Stimulated activated CD8-positive, alpha-beta memory T cell treated with anti-CD3 and anti-CD28 coated beads, Interleukin-12 subunit alpha, Interleukin-12 subunit beta, amount 100 ng/mL, for 1 hour (primary cell): ENCODE data around the gene CT83.

ENCODE experiments used
- DNase-seq: peaks from one replicate; pipeline ENCODE4 v3.0.0-alpha.2; 2020; ENCODE audit warnings: low read depth

The CT83 gene

DNA sequence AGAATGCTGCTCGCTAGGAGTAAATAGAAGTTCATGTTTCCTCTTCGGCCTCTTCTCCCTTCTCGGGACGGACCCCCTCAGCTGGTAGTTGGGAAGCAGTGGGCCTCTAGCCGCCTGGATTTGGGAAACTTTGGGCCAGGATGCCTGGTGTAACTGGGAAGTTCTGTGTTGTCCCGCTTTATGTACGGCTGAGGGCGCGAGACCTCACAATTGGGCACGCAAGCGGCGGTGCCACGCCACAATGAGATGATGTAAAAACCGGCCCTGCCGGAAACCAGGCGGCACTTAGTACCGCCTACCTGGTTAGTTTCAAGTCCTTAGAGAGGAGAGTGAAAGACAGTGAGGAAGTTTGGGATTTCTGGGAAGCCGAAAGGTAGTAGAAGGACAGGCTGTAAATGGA lies at the start of gene CT83:
Gene CT83 (minus strand): TSS at position 155 of the 400 bp plus-strand sequence. CDS start 120 bp downstream, at position 35.
- no peak for DNase-seq

- no peak for DNase-seq
These were observed 37.0 kb upstream of the CT83 start for GRCh38 chrX:116499780-116500179.

- no peak for DNase-seq
These were observed 30.5 kb upstream of the CT83 start for GRCh38 chrX:116493271-116493670.

DNA sequence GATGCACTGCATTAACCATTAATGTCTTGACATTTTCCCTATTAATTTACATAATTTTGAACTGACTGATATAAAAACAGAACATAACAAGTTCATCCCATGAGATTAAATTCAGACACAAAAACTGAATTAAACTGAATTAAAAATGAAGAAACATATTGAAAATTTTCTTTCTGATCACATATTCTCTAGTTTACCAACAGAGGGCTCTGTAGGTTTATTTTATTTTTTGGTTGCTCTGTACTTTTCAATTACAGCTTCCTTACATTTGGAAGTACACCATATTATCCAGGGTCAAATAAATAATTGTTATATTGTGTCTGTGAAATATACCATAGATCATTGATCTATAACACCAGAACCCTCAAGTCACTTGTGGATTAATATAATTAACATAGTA lies 27.3 kb upstream of the CT83 start:
- no peak for DNase-seq

DNA sequence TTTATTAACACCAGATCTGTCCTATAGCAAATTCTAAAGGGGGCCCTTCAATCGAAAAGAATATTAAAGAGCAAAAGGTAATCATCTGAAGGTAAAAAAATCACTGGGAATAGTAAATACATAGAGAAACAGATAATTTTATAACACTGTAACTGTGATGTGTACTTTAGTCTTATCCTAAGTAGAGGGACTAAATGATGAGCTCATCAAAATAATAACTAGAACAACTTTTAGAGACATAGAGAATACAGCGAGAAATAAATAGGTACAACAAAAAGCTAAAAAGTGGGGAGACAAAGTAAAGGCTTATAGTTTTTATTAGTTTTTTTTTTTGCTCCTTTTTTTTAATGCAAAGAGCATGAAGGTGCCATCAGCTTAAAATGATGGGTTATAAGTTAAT lies 17.3 kb upstream of the CT83 start:
- no peak for DNase-seq

- no peak for DNase-seq
These were observed 13.6 kb downstream of the CT83 start for GRCh38 chrX:116449156-116449555.

DNA sequence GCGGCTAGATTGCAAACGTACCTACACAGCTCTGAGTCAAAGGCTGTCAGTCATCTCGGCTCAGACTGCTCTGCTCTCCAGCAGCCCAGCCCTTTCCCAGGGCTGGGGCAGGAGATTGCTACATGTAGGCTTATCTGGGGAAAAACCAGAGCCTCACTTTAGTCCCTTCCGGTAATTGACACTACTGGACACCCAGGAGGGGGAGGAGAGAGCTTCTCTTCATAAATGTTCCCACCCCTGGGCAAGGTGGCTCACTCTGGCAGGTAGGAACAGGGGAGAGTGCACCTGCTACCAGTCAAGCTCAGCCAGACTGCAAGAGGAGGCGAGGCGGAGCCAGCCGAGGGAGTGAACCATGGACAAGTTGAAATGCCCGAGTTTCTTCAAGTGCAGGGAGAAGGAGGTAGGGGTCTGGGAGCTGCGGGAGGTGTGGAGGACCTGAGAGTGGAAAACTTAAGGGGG lies 26.4 kb downstream of the CT83 start, which contains the start of gene SLC6A14:
Gene SLC6A14 (plus strand): TSS at position 249 of the 459 bp plus-strand sequence. CDS start 104 bp downstream, at position 353.
- DNase-seq, result no peak

DNA sequence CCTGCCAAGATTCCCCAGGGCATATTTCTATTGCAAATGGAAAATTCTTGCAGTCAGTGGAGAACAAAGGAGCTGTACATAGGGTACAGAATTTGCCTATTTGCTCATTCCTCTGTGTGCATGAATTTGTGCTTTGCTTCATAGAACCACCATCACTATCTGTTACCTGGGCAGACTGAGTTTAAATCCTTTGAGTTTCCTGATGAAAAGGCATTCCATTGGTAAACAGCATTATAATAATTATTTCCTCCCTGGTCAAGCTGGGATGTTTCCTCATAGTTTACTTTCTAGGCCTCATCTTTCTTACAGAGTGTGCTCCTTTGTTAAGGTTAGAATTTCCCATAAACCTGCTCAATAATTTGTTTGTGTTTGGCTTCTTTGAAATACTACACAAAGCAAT lies 27.2 kb downstream of the CT83 start:
- DNase-seq, result no peak

GRCh38 chrX:116427978-116428377 lies 34.8 kb downstream of the CT83 start:
- no peak for DNase-seq

DNA sequence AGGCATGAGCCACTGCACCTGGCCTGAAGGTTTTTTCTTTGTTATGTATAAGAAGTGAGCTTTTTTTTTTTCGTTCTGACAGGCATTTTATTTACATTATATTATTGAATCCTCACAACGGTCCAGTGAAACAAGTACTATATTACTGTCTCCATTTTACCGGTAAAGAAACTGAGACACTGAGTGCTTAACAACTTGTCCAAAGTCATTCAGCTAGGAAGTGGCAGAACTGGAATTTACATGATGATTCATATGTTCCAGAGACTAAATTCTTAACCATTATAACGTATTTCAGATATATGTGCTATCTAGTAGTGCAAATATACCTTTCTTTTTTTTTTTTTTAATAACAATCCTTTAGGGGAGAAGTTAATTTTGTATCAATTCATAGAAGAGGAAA lies 44.8 kb downstream of the CT83 start:
- DNase-seq, result no peak

- DNase-seq, result no peak
These were observed 45.6 kb downstream of the CT83 start for GRCh38 chrX:116417214-116417613.

- no peak for DNase-seq
These were observed 49.5 kb downstream of the CT83 start for GRCh38 chrX:116413273-116413672.
